GM04504 (cell line): Measurements from ENCODE around the gene SMG7.

ENCODE experiments used
- DNase-seq: peaks from one replicate; pipeline ENCODE4 v3.0.0-alpha.2; 2012; ENCODE audit warnings: low read depth

SMG7 gene

GRCh38 chr1:183470961-183471742 is 1.1 kb upstream of the SMG7 start:
- peak; percentile 48 for DNase-seq

GRCh38 chr1:183471743-183472487 is 384 bp upstream of the SMG7 start:
- DNase-seq, result peak; percentile 94

GRCh38 chr1:183473217-183473536 is 878 bp downstream of the SMG7 start:
- DNase-seq, result no peak

- DNase-seq, result no peak
Measured at GRCh38 chr1:183476081-183476480, 3.8 kb downstream of the SMG7 start.

GRCh38 chr1:183477986-183478781 is 5.9 kb downstream of the SMG7 start:
- DNase-seq, result no peak

- DNase-seq, result no peak
Measured at GRCh38 chr1:183480971-183481441, 8.7 kb downstream of the SMG7 start.

- DNase-seq, result no peak
Measured at GRCh38 chr1:183483224-183483623, 10.9 kb downstream of the SMG7 start.

GRCh38 chr1:183484254-183484653 is 12.0 kb downstream of the SMG7 start:
- DNase-seq, result no peak

- DNase-seq, result no peak
Measured at GRCh38 chr1:183484851-183485250, 12.6 kb downstream of the SMG7 start.

- no peak for DNase-seq
Measured at GRCh38 chr1:183487674-183488442, 15.6 kb downstream of the SMG7 start.

- no peak for DNase-seq
Measured at GRCh38 chr1:183490932-183491331, 18.6 kb downstream of the SMG7 start.

GRCh38 chr1:183493540-183494245 is 21.4 kb downstream of the SMG7 start:
- DNase-seq, result no peak

- DNase-seq, result no peak
Measured at GRCh38 chr1:183495420-183495819, 23.1 kb downstream of the SMG7 start.

GRCh38 chr1:183497218-183497617 is 24.9 kb downstream of the SMG7 start:
- DNase-seq, result no peak

GRCh38 chr1:183498342-183498991 is 26.2 kb downstream of the SMG7 start:
- DNase-seq, result no peak

GRCh38 chr1:183505454-183506089 is 33.3 kb downstream of the SMG7 start:
- DNase-seq, result no peak

- DNase-seq, result peak; percentile 12
Measured at GRCh38 chr1:183506561-183506960, 34.3 kb downstream of the SMG7 start.

GRCh38 chr1:183508694-183509093 is 36.4 kb downstream of the SMG7 start:
- no peak for DNase-seq

GRCh38 chr1:183512450-183512849 is 40.2 kb downstream of the SMG7 start:
- DNase-seq, result no peak

- DNase-seq, result no peak
Measured at GRCh38 chr1:183514235-183514634, 41.9 kb downstream of the SMG7 start.
